HepG2 (cell line): ENCODE measurements around the gene MRPL14. TPM values are rescaled to one million over a fixed set of nuclear protein-coding genes. Genes with fewer than 3 reads are reported as not detected.

Source experiments
- CREM ChIP-seq, 2 experiments: sonication (generic) in 1 of 2; formaldehyde crosslinking in 1 of 2; IDR thresholded peaks; 2 replicates each; pipeline versions ENCODE4 v1.4.0 to v1.6.1; 2016 to 2020; ENCODE audit warnings: antibody characterized with exemption in 1 of 2, mild to moderate bottlenecking in 1 of 2, missing genetic modification reagents in 1 of 2
- GATAD2A ChIP-seq: IDR thresholded peaks from 2 replicates; pipeline ENCODE4 v1.6.1; 2016
- HDAC1 ChIP-seq: sonication (generic); formaldehyde crosslinking; IDR thresholded peaks from 2 replicates; pipeline ENCODE4 v1.5.1; 2020; ENCODE audit warnings: mild to moderate bottlenecking, missing genetic modification reagents
- HNF4A ChIP-seq: sonication (generic); formaldehyde crosslinking; IDR thresholded peaks from 2 replicates; pipeline ENCODE4 v1.4.0; 2020; ENCODE audit warnings: missing genetic modification reagents
- HOXA5 ChIP-seq: sonication (generic); formaldehyde crosslinking; IDR thresholded peaks from 2 replicates; pipeline ENCODE4 v1.4.0; 2020; ENCODE audit warnings: missing genetic modification reagents
- NFYC ChIP-seq: IDR thresholded peaks from 2 replicates; pipeline ENCODE4 v1.6.1; 2016; ENCODE audit warnings: missing genetic modification reagents, missing compliant biosample characterization
- PCBP1 ChIP-seq: fragments of 200-400 bp; formaldehyde crosslinking; IDR thresholded peaks from 2 replicates; pipeline ENCODE4 v1.6.1; 2017; ENCODE audit warnings: mild to moderate bottlenecking, low read depth, low read length, borderline replicate concordance
- PHF20 ChIP-seq: sonication (generic); formaldehyde crosslinking; IDR thresholded peaks from 2 replicates; pipeline ENCODE4 v1.5.0; 2020; ENCODE audit warnings: mild to moderate bottlenecking, missing genetic modification reagents
- SNAPC2 ChIP-seq: sonication (generic); formaldehyde crosslinking; IDR thresholded peaks from 2 replicates; pipeline ENCODE4 v1.8.1; 2022; ENCODE audit warnings: mild to moderate bottlenecking, missing genetic modification reagents
- TEAD3 ChIP-seq: optimal IDR thresholded peaks from 2 replicates; pipeline ENCODE3; 2016; ENCODE audit warnings: borderline replicate concordance
- ZNF10 ChIP-seq: sonication (generic); formaldehyde crosslinking; IDR thresholded peaks from 2 replicates; pipeline ENCODE4 v1.4.0; 2020; ENCODE audit warnings: mild to moderate bottlenecking, low read depth, missing genetic modification reagents, borderline replicate concordance
- ZNF484 ChIP-seq: sonication (generic); formaldehyde crosslinking; IDR thresholded peaks from 2 replicates; pipeline ENCODE4 v1.5.1; 2020; ENCODE audit warnings: mild to moderate bottlenecking, low read depth, missing genetic modification reagents, borderline replicate concordance
- ZNF749 ChIP-seq: sonication (generic); formaldehyde crosslinking; IDR thresholded peaks from 2 replicates; pipeline ENCODE4 v1.8.0; 2022; ENCODE audit warnings: mild to moderate bottlenecking, missing genetic modification reagents, moderate library complexity, borderline replicate concordance
- polyA plus RNA-seq, 8 experiments: library from polyadenylated mRNA; depleted of rRNA in 3 of 8; stranded (reverse) in 7 of 8; unstranded in 1 of 8; fragments of >200 nt; fragmentation: Illumina TruSeq in 4 of 8; extraction: Trizol in 4 of 8; gene quantifications; 2 replicates each; pipeline versions ENCODE4 v1.2.1 to v1.2.3, GENCODE V29; 2011 to 2016; ENCODE audit warnings: low read depth in 4 of 8, missing spikeins in 1 of 8, mixed read lengths in 1 of 8; ENCODE audit not compliant: insufficient read depth in 1 of 8
- total RNA-seq, 5 experiments: library from RNA; depleted of rRNA; stranded (reverse); fragments of >200 nt; fragmentation: Illumina TruSeq; extraction: Trizol; gene quantifications; 2 replicates each; pipeline ENCODE4 v1.2.3, GENCODE V29; 2016; ENCODE audit warnings: low read depth in 1 of 5
- TF ChIP-seq, protein P1 (sequence below): fragments of 450-650 bp; IDR thresholded peaks from 2 replicates; pipeline ENCODE4 v1.6.1; 2016
- TF ChIP-seq, protein P2 (sequence below): sonication (generic); formaldehyde crosslinking; IDR thresholded peaks from 2 replicates; pipeline ENCODE4 v1.5.1; 2020; ENCODE audit warnings: missing genetic modification reagents, mild to moderate bottlenecking, borderline replicate concordance
- TF ChIP-seq, protein P3 (sequence below): fragments of 450-650 bp; IDR thresholded peaks from 2 replicates; pipeline ENCODE4 v1.6.1; 2017; ENCODE audit warnings: mild to moderate bottlenecking
- TF ChIP-seq, protein P4 (sequence below): sonication (generic); formaldehyde crosslinking; IDR thresholded peaks from 2 replicates; pipeline ENCODE4 v1.9.0; 2021; ENCODE audit warnings: missing genetic modification reagents, borderline replicate concordance
- TF ChIP-seq, protein P5 (sequence below): sonication (generic); formaldehyde crosslinking; IDR thresholded peaks from 2 replicates; pipeline ENCODE4 v1.4.0; 2020; ENCODE audit warnings: missing genetic modification reagents

The MRPL14 gene
- total and polyA plus RNA-seq, 2 of the 13 experiments (the other 11 are each of a cell fraction or from before 2014, with no cell fraction given): 157 to 178 TPM

DNA sequence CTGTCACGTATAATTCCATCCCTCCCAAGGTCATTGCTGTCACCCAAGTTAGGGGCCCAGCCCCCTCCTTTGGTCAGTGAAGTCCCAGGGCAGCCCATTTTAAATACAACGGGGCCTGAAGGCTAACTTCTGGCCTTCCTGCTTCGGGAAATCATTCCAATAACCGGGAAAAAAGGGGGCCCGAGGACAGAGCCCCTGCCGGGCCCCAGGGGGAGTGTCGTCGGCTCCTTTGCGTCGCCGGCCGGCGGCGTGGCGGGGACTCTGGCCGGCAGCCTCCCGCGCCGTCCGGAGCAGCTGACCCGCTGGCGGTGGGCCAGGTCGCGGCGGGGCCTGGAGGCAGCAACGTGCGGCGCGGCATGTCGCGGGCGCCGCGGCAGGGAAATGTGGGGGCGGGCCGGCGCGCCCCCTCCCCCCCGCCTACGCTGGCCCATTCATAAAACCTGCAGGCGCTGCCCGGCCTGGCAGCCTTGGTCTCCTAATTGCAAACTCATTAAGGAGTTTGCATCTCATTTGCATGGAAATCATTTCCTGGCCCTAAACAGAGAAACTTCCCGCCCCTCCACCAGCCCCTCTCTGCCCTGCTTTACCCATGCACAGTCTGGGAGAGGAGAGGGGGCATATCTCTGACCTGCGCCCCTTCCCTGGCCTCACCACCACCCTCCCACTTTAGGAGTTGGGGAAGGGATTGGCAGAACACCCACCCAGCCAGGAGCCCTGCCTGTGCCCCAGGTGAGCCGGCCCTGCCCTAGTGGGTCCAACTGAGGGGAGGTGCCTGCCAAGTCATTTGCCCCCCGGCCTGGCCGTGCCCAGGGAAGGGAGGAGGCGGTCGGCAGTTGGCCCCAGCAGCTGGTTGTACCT, 50.7 kb downstream of the MRPL14 start (continued):
- TF ChIP-seq, protein P1, sequence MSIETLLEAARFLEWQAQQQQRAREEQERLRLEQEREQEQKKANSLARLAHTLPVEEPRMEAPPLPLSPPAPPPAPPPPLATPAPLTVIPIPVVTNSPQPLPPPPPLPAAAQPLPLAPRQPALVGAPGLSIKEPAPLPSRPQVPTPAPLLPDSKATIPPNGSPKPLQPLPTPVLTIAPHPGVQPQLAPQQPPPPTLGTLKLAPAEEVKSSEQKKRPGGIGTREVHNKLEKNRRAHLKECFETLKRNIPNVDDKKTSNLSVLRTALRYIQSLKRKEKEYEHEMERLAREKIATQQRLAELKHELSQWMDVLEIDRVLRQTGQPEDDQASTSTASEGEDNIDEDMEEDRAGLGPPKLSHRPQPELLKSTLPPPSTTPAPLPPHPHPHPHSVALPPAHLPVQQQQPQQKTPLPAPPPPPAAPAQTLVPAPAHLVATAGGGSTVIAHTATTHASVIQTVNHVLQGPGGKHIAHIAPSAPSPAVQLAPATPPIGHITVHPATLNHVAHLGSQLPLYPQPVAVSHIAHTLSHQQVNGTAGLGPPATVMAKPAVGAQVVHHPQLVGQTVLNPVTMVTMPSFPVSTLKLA: no peak
- TF ChIP-seq ZNF484 (CRISPR knock-in tag) (no peak), HDAC1 (CRISPR knock-in tag) (peak; percentile 69), HNF4A (CRISPR knock-in tag) (no peak), PHF20 (CRISPR knock-in tag) (0 out of 2 replicates have a peak, but pooled peaks have one; percentile 13), PCBP1 (0 out of 2 replicates have a peak, but pooled peaks have one; percentile 65), SNAPC2 (peak; percentile 82; the same call in 1 of the 2 replicates), ZNF749 (CRISPR knock-in tag) (no peak), ZNF10 (no peak), HOXA5 (CRISPR knock-in tag) (no peak; the same call in 1 of the 2 replicates), GATAD2A (CRISPR knock-in tag) (no peak), NFYC (CRISPR knock-in tag) (0 out of 2 replicates have a peak, but pooled peaks have one; percentile 24), CREM (IDR thresholded peaks at IDR 0.05) (peak; percentile 39), CREM (CRISPR knock-in tag; IDR thresholded peaks at IDR 0.05) (no peak), TEAD3 (CRISPR knock-in tag) (no peak)
- TF ChIP-seq, protein P2, sequence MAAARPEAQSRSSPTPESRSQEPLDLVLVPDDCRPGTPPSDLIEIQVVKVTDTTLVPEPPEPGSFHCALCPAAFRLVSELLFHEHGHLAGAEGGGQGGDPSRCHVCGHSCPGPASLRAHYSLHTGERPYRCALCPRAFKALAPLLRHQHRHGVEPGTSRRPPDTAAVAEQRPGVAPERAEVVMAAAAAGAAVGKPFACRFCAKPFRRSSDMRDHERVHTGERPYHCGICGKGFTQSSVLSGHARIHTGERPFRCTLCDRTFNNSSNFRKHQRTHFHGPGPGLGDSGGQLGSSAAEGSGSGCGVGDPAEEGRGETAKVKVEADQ (CRISPR knock-in tag): no peak
- TF ChIP-seq, protein P3, sequence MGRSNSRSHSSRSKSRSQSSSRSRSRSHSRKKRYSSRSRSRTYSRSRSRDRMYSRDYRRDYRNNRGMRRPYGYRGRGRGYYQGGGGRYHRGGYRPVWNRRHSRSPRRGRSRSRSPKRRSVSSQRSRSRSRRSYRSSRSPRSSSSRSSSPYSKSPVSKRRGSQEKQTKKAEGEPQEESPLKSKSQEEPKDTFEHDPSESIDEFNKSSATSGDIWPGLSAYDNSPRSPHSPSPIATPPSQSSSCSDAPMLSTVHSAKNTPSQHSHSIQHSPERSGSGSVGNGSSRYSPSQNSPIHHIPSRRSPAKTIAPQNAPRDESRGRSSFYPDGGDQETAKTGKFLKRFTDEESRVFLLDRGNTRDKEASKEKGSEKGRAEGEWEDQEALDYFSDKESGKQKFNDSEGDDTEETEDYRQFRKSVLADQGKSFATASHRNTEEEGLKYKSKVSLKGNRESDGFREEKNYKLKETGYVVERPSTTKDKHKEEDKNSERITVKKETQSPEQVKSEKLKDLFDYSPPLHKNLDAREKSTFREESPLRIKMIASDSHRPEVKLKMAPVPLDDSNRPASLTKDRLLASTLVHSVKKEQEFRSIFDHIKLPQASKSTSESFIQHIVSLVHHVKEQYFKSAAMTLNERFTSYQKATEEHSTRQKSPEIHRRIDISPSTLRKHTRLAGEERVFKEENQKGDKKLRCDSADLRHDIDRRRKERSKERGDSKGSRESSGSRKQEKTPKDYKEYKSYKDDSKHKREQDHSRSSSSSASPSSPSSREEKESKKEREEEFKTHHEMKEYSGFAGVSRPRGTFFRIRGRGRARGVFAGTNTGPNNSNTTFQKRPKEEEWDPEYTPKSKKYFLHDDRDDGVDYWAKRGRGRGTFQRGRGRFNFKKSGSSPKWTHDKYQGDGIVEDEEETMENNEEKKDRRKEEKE: no peak
- TF ChIP-seq, protein P4, sequence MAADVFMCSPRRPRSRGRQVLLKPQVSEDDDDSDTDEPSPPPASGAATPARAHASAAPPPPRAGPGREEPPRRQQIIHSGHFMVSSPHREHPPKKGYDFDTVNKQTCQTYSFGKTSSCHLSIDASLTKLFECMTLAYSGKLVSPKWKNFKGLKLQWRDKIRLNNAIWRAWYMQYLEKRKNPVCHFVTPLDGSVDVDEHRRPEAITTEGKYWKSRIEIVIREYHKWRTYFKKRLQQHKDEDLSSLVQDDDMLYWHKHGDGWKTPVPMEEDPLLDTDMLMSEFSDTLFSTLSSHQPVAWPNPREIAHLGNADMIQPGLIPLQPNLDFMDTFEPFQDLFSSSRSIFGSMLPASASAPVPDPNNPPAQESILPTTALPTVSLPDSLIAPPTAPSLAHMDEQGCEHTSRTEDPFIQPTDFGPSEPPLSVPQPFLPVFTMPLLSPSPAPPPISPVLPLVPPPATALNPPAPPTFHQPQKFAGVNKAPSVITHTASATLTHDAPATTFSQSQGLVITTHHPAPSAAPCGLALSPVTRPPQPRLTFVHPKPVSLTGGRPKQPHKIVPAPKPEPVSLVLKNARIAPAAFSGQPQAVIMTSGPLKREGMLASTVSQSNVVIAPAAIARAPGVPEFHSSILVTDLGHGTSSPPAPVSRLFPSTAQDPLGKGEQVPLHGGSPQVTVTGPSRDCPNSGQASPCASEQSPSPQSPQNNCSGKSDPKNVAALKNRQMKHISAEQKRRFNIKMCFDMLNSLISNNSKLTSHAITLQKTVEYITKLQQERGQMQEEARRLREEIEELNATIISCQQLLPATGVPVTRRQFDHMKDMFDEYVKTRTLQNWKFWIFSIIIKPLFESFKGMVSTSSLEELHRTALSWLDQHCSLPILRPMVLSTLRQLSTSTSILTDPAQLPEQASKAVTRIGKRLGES (CRISPR knock-in tag): no peak
- TF ChIP-seq, protein P5, sequence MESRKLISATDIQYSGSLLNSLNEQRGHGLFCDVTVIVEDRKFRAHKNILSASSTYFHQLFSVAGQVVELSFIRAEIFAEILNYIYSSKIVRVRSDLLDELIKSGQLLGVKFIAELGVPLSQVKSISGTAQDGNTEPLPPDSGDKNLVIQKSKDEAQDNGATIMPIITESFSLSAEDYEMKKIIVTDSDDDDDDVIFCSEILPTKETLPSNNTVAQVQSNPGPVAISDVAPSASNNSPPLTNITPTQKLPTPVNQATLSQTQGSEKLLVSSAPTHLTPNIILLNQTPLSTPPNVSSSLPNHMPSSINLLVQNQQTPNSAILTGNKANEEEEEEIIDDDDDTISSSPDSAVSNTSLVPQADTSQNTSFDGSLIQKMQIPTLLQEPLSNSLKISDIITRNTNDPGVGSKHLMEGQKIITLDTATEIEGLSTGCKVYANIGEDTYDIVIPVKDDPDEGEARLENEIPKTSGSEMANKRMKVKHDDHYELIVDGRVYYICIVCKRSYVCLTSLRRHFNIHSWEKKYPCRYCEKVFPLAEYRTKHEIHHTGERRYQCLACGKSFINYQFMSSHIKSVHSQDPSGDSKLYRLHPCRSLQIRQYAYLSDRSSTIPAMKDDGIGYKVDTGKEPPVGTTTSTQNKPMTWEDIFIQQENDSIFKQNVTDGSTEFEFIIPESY (CRISPR knock-in tag): 0 out of 2 replicates have a peak, but pooled peaks have one; percentile 9
